HG03378 (cell line): Measurements from ENCODE around the gene RASA3.

Source experiments
- ATAC-seq: cut with Tn5 transposase; IDR thresholded peaks from one replicate; pipeline ENCODE4 v1.9.1; 2021; ENCODE audit warnings: mild to moderate bottlenecking, moderate library complexity; ENCODE audit not compliant: unreplicated experiment

Gene RASA3

DNA sequence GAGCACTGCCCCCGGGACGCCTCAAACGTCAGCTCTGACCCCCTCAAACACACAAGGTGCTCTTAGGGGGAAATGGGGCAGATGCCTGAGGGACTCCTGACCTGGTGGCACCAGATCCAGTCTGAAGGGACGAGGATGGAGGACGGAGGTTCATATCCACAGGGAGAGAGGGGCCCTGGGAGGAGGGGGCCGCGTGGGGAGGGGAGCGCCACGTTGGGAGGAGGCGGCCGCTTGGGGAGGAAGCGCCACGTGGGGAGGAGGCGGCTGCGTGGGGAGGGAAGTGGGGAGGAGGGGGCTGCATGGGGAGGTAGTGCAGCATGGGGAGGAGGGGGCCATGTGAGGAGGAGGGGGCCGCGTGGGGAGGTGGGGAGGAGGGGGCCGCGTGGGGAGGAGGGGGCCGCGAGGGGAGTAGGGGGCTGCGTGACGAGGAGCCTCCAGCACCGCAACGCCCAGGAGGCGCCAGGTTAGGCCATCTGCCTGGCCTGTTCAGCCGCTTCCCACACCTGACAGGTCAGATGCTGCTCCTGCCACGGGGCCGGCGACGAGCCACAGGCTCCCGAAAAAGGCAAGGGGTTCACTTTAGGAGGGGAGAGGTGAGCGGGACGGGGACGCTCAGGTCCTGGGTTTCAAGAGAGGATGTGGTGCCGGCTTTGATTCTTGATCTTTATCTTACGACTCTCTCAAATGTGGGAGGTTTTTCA, 121.9 kb downstream of the RASA3 start:
- ATAC-seq: no peak

DNA sequence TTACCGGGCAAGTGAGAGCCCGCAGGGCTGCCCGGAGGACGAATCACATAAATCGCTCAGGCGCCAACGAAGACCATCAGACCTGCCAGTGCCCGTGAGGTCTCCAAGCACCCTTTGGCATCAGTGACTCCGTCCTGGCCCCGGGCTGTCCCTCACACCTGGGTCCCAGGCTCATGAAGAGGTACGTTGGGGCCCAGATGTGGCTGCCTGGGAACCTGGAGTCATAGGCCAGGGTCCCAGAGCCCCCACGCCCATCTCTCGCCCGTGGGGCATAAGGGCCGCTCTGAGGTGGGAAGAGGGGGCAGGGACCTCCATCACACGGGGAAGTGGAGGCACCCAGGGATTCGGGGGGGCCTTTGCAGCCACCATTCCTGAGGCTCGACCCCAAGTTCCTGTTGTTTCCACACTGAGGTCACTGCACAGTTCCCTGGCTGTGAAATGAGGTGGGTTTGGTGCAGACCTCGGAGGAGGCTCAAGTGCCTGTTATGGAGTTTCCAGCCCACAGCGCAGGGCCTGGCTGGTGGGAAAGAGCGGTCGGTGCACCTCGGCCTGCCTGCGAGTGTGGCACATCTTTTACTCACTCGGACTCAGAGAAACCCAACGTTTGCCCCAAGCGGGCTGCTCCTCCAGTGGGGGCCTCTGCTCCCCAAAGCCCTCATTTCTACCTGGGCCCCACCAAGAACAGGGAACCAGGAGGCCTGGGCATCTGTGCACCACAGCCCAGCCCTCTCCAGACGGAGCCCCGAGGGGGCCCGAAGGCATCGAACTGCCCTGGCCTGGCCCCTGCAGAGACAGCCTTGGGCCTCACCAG, 122.6 kb downstream of the RASA3 start:
- no peak for ATAC-seq

DNA sequence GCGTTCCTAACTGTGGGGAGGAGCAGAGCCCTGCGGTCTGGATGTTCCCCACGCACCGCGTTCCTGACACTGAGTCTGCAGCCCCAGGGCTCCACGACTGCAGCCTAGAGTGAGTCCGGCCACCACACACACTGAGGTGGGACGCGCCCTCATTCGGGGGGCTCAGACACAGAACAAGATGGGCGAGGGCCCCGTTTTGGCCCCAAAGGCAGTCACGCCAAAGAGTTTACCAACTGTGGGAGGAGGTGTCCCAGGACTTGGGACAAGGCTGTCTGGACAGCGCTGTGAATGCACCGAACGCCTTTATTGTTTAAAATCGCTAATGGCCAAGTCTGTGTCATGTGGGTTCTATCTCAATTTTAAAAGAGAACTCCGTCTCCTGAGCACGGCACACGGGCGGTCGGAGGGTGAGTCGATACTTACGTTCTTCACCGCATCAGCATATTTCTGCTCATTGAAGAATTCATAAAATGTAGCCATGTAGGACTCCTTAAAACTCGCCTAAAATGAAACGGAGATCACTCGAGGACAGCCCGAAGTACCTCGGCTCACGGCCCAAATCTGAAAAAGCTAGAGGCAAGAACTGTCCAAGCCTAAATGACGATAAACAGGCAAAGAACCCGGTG, 123.3 kb downstream of the RASA3 start:
- ATAC-seq: no peak

DNA sequence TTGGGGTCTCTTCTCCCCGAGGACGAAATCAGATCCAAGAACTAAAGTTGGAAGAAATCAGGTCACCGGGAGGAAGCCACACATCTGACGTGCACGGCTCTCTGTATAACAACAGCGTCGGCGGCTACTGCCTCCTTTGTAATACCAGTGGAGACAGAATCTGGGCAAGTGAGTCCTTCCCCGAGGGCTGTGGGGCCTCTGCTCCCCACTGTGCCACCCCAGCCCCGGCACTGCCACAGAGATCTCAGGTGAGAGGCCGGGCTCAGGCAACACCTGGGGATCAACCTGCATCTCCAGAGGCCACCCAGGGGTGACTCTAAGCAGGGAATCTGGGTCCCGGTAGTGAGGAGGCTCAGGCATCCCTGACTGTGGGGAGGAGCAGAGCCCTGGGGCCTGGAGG, 124.9 kb downstream of the RASA3 start:
- ATAC-seq: no peak

DNA sequence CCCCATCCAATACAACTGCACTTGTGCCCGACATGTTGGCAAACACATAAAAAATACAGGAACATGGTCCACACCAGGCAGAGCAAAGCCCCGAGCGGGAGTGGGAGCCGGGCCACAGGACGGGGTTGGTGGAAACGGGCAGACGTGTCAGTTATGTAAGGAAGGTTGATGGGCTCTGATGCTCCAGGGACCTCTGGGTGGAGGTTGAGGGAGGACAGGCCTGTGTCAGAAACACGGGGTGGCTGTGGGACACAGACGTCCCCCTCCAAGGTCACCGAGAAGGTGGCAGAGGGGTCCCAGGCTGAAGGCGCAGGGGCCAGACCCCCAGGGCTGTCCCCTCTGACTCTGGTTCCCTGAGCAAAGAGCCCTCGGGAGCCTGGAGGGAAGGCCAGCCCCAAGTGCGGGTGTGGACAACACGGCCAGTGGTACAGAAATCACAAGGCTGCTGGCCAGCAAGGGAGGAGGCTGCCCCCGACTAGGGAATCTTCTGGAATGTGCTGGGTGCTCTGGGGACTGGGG, 127.2 kb downstream of the RASA3 start:
- no peak for ATAC-seq

DNA sequence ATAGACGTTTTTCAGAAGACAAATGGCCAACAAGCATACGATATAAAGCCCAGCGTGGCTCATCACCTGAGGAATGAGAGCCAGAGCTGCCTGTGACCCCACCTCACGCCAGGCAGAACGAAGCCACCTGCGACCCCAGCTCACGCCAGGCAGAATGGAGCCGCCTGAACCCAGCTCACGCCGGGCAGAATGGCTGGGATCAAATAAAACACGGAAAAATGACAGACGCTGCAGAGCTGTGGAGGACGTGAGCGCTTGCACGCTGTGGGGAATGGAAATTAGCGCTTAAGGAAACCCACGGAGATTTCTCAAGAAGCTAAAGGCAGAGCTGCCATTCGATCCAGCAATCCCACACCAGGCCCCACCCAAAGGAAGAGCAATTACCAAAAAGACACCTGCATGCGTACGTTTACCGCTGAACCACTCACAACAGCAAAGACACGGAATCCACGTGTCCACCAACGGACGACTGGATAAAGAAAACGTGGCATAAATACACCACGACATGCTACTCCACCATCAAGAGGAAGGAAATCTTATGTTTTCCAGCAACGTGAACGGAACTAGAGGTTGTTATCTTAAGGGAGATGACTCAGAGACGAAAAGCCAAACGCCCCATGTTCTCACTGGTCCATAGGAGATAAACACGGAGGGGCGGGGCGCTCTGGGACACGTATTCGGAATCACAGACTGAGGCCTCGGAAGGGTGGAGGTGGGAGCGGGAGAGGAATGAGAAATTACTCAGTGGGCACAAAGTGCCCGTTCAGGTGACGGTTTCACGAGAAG, 127.8 kb downstream of the RASA3 start:
- ATAC-seq: no peak

DNA sequence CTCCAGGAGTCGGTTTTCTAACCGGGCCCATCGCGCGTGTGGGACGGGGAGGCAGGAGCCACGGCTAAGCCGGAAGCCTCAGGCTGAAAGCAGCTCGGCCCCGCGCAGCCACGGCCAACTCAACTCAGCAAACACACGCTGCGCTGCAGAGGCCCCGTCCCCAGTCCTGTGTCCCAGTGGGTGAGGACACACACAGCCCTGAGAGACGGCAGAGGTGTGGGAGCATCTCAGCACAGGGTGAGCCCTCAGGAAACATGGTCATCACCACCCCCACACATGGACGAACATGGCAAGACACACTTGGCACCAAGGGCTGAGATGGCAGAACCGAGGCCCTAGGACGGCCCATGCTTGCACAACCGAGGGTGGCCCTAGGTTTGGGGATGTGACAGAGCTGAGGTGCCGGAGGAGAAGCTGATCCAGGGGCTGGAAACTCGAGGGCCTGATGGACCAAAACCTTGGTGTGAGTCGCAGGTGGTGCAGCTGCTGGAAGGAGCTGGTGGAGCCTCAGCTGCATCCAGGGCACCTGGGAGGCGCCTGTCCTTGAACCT, 129.6 kb downstream of the RASA3 start:
- no peak for ATAC-seq

DNA sequence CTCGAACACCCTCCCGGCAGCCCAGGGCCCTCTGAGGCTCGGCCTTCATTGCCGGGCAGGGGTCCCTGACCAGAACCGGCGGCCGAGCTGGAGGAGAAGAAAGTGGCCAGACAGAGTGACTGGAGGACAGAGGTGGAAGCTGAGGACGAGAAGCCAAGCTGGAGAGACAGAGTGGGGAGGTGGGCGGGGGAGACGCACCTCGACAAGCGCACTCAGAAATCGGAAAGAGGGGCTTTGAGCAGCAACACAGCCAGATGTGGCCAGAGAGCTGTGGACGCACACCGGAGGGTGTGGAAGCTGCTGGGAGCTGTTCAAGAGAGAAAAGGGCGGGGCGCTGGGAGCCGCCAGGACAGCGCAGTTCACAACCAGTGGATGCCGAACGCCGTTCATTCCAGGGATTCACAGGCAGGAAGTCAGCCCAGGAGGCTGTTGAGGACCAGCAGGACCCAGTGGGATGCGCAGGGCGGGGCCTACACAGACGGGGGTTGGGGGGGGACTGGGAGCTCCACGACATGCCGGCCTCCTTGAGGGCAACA, 130.3 kb downstream of the RASA3 start:
- ATAC-seq: no peak

DNA sequence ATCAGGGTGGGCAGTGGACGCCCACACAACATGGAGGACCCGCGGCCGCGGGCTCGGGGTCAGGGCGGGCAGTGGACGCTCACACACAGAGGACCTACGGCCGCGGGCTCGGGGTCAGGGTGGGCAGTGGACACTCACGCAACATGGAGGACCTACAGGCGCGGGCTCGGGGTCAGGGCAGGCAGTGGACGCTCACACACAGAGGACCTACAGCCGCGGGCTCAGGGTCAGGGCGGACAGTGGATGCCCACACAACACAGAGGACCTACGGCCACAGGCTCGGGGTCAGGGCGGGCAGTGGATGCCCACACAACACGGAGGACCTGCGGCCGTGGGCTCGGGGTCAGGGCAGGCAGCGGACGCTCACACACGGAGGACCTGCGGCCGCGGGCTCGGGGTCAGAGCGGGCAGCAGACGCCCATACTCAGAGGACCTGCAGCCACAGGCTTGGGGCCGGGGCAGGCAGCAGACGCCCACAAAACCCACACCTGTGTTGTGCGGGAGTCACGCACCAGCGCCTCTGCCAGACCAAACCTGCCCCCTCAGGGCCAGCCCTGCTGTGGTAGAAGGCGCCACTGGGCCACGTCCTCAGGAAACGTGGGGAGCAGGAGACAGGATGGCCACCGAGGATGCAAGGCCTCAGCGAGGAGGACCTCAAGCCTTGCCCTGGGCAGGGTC, 131.0 kb downstream of the RASA3 start:
- no peak for ATAC-seq

DNA sequence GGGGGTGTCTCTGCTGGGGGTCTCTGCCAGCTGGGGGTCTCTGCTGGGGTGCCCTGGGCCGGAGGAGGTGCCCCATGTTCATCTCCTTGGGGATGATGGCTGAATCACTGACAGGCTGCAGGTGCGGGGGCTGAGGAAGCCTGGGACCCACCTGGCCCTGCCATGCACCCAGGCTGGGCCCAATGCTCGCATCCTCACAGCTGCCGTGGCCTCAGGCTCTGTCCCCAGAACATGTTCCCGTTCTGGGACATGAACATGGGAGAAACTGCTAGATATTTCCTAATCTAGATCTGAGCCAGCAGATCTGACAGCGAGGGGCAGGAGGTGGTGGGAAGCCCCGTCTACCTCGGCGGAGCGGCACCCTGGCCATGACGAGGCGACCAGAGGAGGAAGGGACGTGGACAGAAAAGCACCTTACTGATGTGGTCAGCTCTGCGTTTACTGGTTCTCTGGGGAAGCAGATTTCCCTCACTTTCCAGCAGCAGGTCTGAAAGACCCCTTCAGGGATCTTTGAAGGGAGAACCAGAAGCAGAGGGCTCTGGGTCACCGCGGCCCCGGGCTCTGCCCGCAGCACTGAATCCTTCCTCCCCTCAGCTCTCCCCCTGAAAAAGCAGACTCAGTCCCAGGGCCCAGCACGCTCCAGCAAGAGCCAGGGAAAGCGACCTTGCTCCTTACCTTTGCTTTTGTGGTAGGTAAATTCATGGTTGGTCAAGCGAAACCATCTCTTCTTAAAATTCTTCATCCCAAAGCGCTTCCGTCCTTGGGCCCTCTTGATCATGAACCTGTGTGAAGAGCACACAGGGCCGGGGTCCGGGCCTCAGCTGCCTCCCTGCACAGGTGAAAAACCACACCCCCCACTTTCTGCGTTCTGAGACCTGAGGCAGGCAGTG, 132.0 kb downstream of the RASA3 start:
- no peak for ATAC-seq

DNA sequence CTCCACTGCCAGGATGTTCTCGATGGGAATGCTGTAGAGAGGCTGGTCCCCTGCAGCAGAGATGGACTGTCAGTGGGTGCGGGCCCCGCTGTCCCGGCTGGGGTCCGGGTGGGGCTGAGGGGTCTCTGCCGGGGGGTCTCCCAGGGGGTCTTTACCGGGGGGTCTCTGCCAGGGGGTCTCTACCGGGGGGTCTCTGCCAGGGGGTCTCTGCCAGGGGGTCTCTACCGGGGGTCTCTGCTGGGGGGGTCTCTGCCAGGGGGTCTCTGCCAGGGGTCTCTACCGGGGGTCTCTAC, 132.9 kb downstream of the RASA3 start:
- no peak for ATAC-seq

DNA sequence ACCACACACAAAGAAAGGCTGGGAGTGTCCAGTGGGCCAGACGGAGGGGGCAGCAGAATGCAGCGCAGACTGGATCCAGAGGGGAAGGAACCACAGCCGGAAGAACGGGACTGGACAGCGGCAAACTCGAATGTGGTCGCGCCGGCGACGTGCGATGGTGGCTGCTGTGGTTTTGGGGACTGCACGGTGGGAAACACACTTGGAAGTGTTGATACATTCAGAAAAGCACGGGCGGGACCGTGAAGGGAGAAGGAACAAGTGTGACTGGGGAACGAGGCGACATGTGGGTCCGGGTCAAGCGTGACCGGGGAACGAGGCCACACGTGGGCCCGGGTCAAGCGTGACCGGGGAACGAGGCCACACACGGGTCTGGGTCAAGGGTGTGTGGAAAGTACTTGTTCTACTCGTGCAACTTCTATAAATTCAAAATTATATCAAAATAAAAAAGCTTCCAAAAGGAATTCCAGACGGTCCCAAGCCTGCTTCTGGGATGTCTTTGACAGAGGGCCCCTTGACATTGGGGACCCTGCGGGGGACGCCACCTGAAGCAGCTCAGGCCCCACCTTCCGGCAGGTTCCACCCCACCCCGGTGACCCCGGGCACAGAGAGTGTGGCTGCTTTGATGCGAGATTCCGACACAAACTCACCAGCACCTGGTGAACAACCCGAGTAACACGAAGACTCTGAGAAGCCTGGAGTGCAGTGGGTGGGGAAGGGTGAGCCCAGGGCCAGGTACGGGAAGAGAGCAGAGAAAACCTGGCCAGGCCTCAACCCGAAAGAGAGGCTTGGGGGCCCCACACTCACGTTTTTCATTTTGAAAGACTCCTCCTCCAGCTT, 133.4 kb downstream of the RASA3 start:
- ATAC-seq: no peak

DNA sequence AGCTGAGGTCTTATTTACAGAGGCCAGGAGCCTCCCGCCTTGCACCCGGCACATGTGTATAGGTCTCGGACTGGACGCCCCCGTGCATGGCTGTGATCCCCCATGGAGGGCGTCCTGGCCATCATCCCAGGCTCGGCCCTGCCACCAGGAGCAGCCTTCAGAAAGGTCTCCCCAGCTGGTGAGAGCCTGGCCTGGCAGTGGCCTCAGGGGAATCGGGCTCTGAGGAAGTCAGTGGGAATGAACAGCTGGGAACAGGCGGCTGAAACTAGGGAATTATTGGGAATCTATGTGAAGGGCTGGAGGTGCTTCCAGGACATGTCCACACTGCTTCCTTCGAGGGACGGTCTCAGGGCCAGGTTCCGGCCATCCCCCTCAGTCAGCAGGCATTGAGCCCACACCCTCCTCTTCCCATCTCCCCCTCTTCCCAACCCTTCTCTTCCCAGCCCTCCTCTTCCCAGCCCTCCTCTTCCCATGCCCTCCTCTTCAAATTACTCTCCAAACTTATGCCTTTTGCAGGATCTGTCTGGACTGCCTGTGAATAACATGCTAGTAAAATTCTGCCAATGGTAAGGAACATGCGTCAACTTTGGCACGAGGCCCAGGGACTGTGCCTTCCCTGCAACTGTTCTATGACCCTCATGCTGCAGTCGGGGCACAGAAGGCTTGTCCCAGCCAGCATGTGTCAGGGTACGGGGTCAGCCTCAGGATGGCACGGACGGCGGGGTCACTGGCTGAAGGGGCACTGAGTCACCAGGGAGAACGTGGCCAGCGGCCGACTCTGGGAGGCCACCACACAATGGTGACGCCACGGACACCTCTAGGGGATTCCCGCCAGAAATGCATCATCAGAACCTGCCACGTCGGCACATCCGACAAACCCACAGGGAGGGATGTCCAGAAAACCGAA, 134.3 kb downstream of the RASA3 start:
- no peak for ATAC-seq

DNA sequence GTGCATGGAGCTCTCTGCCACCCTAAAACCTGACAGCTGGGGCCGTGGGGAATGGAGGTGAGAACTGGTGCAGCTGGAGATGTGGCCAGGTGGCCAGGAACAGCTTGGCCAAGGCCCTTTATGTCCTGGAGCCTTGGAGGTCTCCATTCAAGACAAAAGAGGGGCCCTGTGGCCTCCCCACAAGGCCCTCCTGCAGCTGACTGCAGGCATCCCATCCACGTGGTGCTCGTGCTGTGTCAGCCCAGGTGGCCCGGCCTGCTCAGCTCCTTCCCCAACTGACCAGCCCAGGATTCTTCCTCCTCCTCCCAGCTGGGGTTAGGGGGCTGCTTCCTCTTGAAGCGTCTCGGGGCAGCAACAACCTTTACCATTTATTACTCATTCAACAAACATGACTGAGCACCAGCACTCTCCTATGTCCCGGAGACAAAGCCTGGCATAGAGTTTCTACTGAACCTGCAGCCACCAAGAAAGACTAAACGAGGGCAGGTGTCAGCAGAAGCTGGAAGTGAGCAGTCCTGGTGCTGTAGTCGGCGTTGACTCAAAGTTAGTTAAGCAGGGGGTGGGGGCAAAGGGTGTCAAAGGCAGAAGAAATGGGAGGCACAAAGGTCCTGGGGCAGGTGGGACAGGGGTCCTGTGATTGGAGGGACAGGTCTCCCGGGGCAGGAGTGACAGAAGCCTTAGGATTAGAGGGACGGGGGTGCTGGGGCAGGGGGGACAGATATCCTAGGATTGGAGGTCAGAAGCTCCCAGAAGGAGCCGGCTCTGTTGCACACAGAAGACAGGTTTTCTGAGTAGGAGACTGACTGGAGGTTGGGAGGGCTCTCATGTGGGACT, 135.3 kb downstream of the RASA3 start:
- ATAC-seq: no peak

DNA sequence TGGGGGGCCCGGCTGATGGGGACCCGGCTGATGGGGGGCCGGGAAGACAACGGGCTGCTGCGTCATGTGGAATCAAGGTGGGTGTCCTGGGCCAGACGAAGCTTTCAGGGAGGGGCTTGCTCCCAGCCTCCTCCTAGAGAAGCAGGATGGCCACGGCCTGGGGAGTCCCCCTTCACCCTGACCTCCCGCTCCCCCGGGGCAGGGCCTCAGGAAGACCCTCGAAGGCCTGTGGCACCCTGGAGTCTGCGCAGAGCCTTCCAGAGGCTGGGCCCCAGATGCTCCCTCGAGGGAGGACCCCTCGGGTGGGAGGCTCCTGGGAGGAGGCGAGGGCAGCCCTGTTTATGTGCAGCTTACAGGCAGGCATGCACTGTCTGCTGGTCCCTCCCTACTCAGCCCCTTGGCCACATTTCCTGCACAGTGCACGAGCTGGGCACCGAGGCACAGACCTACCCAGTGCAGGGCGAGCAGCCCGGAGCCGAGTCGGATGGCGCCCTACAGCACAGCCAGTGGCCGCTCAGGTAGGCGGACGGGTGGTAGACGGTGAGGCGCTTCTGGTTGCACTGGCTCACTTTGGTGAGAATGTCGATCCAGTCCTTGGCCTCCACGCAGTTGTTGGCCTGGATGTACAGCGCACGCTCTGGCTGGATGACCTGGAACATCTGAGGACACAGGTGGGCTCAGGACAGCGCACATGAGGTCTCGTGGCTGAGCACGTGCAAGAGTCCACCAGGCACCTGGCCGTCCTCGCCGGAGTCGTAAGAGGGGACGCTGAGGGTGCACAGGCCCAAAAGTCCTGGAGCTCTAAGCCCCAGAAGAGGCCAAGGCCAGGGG, 136.1 kb downstream of the RASA3 start:
- ATAC-seq: no peak
